A172 (cell line): ENCODE data around the gene CNPY2. TPM values are rescaled to one million over a fixed set of nuclear protein-coding genes. Genes with fewer than 3 reads are reported as not detected.
"Not testable (repeated sequence)": the region's sequence is repeated elsewhere in the genome, so short reads cannot be mapped to it uniquely, and the experiment has no call there.

ENCODE experiments used
- DNase-seq: peaks from one replicate; pipeline ENCODE4 v3.0.0-alpha.2; 2015; ENCODE audit warnings: low spot score
- total RNA-seq: library from RNA; depleted of rRNA; stranded (reverse); fragments of >200 nt; shearing (Covaris generic); gene quantifications from 2 replicates; pipeline ENCODE4 v1.2.3, GENCODE V29; 2014; rRNA removed

CNPY2 gene
- total RNA-seq: 109 and 126 TPM in 2 replicates

DNA sequence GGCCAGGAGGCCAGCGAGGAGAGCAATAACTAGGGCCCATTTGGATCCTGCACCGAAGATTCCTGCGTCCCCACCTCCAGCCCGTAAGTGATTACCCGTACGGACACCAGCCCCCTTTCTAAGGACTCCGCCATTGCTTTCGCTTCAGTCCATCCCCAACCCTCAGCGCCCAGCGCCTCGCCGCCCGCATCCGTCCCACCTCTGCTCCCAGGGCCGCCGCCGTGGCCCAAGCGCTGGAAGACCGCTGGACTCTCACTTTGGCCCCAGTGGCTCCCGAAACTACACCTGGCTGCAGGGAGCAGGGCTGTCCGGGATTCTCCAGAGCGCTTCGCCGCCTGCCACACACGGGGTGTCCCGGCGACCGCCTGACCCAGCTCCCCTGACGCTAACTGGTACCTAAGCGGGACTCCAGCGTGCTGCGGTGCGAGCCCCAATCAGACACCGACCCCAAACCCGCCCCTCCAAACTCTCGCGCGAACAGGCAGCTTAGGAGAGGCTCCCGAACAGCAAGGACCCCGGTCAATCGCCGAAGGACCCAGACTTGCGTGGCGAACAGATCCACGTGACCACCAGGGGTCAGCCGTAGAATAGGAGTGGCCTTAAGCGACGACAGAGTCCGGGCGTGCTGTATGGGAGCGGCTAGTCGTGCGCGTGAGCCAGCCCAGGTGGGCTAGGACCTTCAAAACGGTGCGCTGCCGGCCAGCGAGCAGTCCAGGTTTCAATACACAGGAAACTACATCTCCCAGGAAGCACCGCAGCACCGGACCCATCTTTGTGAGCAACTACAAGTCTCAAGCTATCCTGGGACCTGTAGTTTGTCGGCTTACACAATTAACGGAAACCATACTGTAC is at the start of gene CNPY2:
Gene CNPY2, minus strand, starts transcription at position 367 of the 852 bp plus-strand sequence. CDS start 771 bp downstream, outside the sequence.
- DNase-seq: peak; percentile 92

DNA sequence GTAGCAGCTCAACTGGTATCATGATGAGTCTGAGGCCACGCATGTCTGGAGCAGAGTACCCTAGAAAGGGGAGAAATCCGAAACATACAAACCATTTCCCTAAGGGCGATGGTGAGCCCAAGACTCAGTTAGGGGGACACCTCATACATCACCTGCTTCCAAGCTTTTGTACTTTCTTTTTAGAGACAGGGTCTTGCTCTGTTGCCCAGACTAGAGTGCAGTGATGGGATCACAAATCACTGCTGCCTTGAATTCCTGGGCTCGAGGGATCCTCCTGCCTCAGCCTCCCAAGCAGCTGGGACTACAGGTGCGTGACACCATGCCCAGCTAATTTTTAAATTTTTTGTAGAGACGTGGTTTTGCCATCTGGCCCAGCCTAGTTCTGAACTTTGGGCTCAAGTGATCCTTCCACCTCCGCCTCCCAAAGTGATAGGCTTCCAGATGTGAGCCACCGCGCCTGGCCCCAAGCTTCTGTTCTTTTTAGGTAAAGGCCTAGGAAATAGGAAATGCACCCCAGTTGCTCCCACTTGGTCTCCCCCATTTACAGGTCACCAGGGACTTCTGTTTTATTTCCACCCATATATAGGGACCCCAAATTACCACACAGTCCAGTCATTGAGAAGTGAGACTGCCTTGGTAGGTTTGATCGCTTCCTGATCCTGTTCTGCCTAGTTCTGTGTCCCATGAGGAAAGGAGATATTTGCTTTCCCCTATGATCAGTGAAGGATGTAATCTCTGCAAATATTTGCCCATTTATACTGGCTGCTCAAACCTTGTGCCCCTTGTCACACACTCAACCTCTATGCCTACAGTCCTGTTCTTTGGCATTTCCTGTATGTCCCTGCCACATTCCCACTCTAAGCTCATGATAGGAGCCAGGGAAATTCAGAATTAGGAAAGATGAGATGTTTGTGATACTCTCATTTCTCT is 46.6 kb upstream of the CNPY2 start, which contains the start of gene APOF:
Gene APOF, minus strand, starts transcription at position 728 of the 930 bp plus-strand sequence. Its CDS starts 112 bp downstream, at position 616.
- no peak for DNase-seq

DNA sequence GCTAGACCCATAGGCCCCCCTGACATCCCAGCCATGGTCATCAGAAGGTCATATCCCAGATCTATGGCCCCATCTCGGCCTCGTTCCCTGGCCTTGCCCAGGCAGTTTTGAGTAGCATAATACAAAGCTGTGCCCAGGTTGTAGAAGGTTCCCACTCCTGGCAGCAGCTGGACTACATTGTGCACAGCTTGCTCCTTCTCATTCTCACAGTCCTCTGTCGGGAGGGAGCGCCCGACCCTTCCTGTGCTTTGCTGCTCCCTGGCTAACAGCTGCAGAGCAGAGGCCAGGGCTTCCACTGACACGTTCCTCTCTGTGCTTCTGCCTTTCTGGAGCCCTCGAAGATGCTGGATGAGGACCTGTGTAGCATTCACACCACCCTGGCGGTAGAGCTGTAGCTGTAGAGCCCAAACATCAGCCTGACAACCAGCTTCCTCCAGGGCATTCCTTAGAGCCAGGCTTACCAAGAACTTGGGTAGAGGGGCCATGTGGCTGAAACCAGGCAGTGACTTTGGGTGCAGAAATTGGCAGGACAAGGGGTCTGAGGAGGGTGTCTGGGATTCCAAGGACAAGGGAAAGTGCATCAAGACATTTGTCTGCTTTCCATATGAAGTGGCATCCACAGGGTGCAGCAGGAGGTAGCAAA is 45.8 kb upstream of the CNPY2 start:
- no peak for DNase-seq

DNA sequence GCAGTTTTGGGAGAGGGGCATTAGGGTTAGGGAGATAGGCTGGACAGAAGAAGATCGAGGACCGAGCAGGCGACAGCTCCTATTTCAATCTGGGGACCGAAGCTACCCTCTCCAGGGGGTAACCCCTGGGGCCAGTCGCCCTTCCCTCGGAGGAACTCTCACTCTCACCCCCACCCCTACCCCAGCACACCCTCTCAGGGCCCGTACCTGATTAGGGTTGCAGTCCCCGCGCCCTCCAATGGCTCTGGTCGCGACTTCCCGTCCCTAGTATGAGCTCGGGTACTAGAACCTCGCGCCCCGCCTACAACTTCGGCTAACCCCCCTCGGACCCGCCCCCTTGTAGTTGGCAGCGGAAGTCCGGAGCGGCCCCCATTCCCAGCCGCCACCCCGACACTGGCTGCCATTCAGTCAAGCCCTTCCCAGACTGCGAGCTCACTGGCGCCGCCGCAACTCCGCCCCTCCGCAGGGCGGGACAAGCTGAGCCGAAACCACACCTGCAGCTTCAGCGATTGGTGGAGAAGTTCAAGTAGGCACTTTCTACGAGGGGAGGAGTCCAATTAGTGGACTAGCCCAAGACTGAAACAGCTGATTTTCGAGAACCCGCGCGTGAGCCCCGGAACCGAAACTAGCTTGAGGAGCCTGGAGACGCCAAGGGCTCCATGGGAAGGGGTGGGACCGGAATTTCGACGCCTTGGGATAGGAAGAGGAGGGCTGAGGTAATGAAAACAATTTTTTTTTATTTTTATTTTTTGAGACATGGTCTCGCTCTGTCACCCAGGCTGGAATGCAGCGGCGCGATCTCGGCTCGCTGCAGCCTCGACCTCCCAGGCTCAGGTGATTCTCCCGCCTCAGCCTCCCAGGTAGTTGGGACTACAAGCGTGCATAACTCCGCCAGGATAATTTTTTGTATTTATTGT is 44.3 kb upstream of the CNPY2 start, which contains the start of gene STAT2:
Gene STAT2, minus strand, starts transcription at position 257 of the 917 bp plus-strand sequence. CDS start 3,536 bp downstream, outside the sequence.
- peak; percentile 99 for DNase-seq

DNA sequence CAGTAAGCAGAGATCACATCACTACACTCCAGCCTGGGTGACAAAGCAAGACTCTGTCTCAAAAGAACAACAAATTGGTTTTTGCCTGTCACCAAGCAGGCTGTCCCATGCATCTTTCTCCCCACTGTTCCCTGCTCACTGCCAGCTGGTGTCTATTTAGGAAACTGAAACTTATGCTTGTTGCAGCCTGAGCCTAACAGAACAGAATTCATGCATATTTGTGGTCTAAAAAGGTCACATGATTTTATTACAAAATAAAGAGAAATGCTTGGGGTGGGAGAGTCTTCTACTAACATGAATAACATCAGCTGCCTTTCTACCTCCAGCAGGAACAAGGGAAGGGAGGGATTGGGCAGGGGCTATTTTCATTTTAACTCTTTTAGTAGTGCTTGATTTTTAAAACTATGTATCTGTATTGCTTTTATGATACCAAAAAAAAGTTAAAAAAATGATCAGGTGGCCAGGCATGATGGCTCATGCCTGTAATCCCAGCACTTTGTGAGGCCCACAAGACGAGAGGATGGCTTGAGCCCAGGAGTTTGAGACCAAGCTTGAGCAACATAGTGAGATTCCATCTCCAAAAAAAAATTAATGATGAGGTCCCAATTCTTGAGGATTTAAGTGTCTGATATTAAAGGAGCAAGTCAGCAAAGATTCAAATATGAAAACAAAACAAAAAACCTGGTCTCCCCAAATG is 43.2 kb upstream of the CNPY2 start:
- peak; percentile 47 for DNase-seq

DNA sequence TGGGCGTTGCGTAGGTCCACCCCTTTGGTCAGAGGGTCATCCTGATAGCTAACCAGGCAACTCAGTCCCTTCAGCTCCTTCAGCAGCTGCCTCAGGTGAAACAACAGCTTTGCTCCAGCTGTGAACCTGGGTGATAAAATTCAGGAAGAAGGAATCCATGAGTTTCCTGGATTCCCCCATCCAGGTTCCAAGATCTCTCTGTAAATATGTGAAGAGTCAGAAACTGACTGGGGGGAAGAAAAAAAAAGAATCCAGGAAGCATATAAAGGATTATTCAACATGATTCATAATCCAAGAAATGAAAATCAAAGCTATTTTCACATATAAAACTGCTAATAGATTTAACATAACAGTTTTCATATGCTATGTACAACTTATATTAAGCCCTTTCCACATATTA is 35.5 kb upstream of the CNPY2 start:
- no peak for DNase-seq

DNA sequence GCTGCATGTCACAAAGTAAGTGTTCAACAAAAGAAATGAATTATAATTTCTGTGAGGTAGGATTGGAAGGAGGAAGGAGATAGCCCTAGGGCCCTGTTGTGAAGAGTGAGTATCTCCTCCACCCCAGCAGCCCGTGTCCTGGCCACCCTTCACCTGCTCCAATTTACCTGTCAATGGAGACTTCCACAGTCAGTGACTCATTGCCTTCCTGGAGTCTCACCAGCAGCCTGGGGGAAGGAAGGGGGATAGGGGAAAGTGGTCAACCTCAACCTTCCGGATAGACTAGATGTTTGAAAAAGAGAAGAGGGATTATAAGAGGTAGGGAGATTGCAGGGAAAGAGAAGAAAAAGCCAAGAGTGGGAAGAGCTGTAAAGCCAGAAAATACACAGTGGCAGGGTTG is 34.9 kb upstream of the CNPY2 start:
- DNase-seq: no peak

DNA sequence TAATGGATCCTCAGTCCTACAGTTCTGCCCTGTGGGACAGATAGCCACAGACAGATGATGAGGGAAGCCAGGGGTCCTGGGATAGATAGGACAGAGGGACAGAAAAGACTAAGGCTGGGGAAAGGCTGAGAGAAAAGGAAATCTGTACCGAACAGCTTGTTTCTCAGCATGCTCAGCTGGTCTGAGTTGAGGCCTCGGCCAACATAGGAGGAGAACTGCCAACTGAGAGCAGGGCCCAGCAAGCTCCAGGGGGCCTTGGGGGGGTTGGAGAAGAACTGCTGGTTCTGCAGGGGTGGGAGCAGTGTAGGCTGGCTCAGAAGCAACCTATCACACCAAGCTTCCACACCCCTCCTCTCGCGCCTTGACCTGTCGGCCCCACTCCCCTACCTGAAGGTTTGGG is 33.0 kb upstream of the CNPY2 start:
- no peak for DNase-seq

DNA sequence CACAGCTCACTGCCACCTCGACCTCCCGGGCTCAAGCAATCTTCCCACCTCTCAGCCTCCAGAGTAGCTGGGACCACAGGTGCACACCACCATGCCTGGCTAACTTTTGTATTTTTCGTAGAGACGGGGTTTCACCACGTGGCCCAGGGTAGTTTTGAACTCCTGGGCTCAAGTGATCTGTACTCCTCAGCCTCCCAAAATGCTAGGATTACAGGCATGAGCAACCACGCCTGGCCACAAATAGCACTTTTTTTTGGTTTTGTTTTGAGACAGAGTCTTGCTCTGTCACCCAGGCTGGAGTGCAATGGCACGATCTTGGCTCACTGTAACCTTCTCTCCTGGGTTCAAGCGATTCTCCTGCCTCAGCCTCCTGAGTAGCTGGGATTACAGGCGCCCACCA is 31.5 kb upstream of the CNPY2 start:
- not testable (repeated sequence) for DNase-seq

DNA sequence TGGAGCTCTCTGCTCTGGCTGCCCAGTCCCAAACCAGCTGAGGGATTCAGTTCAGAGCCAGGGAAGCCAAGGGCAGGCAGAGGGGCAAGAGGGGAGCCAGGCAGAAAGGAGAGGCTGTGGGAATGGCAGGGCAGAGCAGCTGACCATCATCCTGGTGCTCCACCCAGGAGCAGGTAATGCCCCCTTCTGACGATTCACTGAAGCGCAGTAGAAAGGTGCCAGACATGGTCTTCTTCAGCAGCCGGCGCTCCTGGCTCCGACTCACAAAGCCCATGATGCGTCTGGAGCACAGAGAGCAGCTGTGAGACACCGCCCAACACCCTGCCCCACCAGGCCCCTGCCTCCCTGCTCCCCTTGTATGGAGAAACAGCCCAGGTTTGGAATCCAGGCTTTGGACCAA is 30.9 kb upstream of the CNPY2 start:
- DNase-seq: no peak

DNA sequence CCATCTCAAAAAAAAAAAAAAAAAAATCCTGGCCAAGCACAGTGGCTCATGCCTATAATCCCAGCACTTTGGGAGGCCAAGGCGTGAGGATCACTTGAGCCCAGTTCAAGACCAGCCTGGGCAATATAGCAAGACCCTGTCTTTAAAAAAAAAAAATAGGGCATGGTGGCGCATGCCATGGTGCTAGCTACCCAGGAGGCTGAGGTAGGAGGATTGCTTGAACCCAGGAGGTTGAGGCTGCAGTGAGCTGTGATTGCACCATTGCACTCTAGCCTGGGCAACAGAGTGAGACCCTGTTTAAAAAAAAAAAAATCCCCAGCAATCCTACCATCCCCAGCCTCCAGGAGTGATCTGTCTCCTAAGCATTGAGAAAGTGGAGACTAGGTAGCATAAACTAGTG is 26.5 kb upstream of the CNPY2 start:
- not testable (repeated sequence) for DNase-seq

DNA sequence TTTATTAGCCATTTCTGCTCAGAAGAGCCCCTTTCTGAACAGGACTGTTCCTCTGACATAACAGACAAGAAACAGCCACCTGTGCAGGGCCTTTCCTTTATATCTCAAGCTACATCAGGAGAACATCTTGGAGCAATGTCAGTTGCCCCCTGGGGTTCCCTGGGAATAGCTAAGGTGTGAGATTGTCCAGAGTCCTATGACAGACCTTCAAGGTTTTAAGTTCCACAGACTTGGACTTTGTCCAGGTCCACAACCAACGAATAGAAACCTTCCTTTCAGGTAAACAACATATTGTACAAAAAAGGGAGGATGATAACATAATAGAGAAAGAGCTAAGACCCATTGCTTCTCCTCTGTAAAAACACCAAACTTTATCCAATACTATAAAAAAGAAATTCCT is 25.8 kb upstream of the CNPY2 start:
- DNase-seq: no peak

DNA sequence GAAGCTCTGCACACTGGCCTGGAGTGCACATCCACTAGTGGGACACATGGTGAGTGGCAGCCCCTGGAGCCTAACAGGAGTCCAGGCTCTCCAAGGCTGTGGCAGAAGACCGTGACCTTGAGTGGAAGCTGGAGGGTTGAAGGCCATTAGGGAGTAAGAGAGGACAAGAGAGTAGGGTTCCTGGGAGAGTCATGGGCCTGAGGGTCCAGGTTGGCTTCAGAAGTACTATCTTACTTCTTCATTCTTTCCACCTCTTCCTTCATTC is 23.3 kb upstream of the CNPY2 start:
- DNase-seq: no peak

DNA sequence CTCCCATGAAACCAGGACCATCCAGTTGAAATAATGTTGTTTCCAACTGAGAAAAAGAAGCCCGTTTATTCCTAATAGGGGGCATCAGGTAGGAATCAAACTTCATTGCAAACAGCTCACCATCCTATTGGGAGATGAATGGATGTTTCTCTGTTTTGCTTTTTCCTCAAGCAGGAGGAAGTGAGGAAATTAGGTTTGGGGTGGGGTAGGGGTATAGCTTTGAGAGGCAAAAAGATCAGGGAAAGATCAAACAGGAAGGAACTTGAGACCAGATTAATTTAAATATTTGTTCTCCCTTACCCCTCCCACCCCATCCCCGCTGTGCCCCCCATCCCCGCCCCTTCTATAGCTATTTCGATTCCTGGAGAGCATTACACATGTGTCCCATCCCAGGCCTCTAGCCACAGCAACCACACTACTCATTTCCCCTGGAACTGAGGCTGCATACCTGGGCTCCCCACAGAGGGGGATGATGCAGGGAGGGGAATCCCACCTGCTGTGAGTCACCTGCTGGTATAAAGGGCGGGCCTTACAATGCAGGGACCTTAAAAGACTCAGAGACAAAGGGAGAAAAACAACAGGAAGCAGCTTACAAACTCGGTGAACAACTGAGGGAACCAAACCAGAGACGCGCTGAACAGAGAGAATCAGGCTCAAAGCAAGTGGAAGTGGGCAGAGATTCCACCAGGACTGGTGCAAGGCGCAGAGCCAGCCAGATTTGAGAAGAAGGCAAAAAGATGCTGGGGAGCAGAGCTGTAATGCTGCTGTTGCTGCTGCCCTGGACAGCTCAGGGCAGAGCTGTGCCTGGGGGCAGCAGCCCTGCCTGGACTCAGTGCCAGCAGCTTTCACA is 22.7 kb upstream of the CNPY2 start, which contains the start of gene IL23A:
Gene IL23A, plus strand, starts transcription at position 577 of the 850 bp plus-strand sequence. Its CDS starts 161 bp downstream, at position 738.
- peak; percentile 61 for DNase-seq

DNA sequence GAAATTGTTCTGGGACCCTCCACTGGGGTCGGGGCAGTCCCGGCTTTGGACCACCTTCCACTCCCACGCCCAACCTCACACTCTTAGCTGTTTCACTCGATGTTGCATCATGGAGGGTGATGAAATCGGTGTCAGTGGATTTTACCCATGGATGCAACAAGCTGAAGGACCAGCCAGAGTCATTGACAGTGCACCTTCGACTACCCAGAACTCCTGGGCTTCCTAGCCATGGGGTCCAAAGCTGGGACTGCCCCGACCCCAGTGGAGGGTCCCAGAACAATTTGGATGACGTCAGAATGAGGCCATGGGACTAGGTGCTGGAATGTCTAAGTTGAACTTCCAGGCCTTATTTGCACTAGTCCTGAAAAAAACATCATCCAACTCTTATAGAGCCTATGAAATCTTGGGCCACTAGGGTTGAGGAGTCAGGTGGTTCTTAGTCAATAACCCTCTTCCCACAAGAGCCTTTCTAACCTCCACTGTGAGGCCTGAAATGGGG is 22.0 kb upstream of the CNPY2 start:
- DNase-seq: no peak

DNA sequence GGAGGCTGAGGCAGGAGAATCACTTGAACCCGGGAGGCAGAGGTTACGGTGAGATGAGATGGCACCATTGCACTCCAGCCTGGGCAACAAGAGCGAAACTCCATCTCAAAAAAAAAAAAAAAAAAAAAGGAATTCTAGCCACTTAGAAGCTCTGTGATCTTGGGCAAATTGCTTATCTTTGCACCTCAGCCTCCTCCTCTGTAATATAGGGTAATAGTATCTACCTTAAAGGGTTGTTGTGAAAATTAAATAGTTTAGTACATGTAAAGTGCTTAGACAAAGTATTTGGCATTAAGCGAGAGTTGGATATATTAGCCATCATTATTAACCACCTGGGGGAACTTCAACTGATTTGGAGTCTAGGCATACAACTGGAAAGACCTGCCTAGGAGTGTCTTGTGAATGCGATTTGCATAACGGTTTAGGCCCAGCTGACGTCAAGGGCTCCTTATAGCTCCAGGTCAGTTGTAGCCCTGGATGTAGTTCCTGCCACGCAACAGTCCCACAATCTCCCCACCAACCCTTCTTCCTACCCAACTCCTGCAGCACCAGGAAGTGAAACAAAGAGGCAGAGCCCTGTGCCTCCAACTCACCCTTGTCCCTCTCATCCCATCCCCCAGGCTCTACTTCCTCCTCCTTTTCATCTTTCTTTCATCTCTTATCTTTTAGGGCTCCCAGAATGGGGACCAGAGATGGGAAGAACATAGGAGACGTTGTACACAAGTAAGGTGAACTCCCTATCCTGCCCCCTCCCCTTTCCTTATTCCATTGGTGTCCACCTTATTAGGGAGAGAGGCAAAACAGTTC is 20.8 kb upstream of the CNPY2 start:
- no peak for DNase-seq

DNA sequence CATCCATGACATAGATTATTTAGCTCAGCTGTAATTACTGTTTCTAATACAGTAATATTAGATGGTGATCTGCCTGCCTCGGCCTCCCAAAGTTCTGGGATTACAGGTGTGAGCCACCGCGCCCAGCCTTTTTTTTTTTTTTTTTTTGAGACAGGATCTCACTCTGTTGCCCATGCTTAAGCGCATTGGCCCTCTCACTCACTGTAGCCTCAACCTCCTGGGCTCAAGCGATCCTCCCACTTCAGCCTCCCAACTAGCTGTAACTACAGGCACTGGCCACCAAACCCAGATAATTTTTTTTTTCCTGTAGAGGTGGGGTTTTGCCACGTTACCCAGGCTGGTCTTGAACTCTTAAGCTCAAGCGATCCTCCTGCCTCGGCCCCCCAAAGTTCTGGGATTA is 19.7 kb upstream of the CNPY2 start:
- not testable (repeated sequence) for DNase-seq

DNA sequence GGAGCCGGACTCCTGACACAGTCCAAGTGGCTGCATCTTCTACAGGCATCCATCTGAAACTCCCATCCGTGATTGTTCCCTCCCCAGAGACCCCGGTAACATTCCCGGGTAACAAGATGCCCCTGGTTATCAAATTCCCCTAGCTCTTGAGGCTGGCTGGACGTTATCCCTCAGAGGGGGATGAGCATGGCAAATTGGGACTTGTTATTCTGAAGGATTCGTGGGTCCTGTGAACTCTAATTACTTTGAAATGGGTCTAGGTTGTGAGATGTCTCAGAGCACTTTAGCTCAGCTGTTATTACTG is 18.7 kb upstream of the CNPY2 start:
- DNase-seq: no peak
